ENCODE data around the gene C12orf57. TPM values are rescaled to one million over a fixed set of nuclear protein-coding genes. Genes with fewer than 3 reads are reported as not detected.

Gene C12orf57
- total RNA-seq, 4 donors from 2014 or later: 175 to 220 (median 183) TPM

- Histone ChIP-seq H3K4me1 (peaks cover 5 to 9% of the 10 kb centered on the region in 2 donors), H3K27ac (no peak overlapping the region), H3K27me3 (no peaks in the 10 kb centered on the region), H3K4me3 (no peak overlapping the region), H3K9me3 (no peaks in the 10 kb centered on the region), H3K36me3 (no peaks in the 10 kb centered on the region)
- TF ChIP-seq POLR2A (IDR thresholded peaks at IDR 0.05) (no peak), CTCF (IDR thresholded peaks at IDR 0.05 in 4 of 5, conservative IDR thresholded peaks at IDR 0.05 in 1 of 5) (no peak)
- intact Hi-C loops (cut with DNase I; ENCODE audit: low total_unique reads): no loop called here
- in situ Hi-C loops (cut with MboI; ENCODE audit: low sequenced_read_pairs in 4 of 4): loop anchor here in 1 of 4 donors (25.0 kb wide), 1 partner anchor 212 kb away; the partner anchor contains the start of gene C1RL
- ATAC-seq: no peak
- DNase-seq: no peak
These were observed 43.8 kb upstream of the C12orf57 start for GRCh38 chr12:6899837-6900519.

GRCh38 chr12:6902448-6902847 lies 41.4 kb upstream of the C12orf57 start:
- Histone ChIP-seq H3K4me1 (peaks cover 9 to 12% of the 10 kb centered on the region in 2 donors), H3K27me3 (no peaks in the 10 kb centered on the region), H3K27ac (no peak overlapping the region), H3K4me3 (no peak overlapping the region), H3K9me3 (no peaks in the 10 kb centered on the region), H3K36me3 (no peaks in the 10 kb centered on the region)
- DNase-seq (no peak), ATAC-seq (no peak)
- no peak for TF ChIP-seq POLR2A (IDR thresholded peaks at IDR 0.05)
- in situ Hi-C loops (cut with MboI; ENCODE audit: low sequenced_read_pairs in 4 of 4): loop anchor here in 1 of 4 donors (25.0 kb wide), 1 partner anchor 210 kb away; the partner anchor contains the start of gene C1RL
- intact Hi-C loops (cut with DNase I; ENCODE audit: low total_unique reads): no loop called here

- intact Hi-C loops (cut with DNase I; ENCODE audit: low total_unique reads): loop anchor here (1.0 kb wide), 2 partner anchors 12 to 30 kb away; partner anchors contain the start of gene SPSB2
- H3K27ac ChIP-seq: no peak overlapping the region
- in situ Hi-C loops (cut with MboI; ENCODE audit: low sequenced_read_pairs in 4 of 4): loop anchor here in 1 of 4 donors (25.0 kb wide), 1 partner anchor 209 kb away; the partner anchor contains the start of gene C1RL
These were observed 40.1 kb upstream of the C12orf57 start for GRCh38 chr12:6903722-6904121.

GRCh38 chr12:6904280-6905276 lies 39.2 kb upstream of the C12orf57 start, which contains the start of gene LRRC23:
Gene LRRC23, plus strand, starts transcription at chr12:6904822. Its CDS starts 812 bp downstream, at chr12:6905634.
- H3K27me3 ChIP-seq: no peaks in the 10 kb centered on the region
- intact Hi-C loops (cut with DNase I; ENCODE audit: low total_unique reads): loop anchor here (1.0 kb wide), 2 partner anchors 13 to 31 kb away; partner anchors contain the start of gene SPSB2
- H3K36me3 ChIP-seq: no peaks in the 10 kb centered on the region
- in situ Hi-C loops (cut with MboI; ENCODE audit: low sequenced_read_pairs in 4 of 4): loop anchor here in 1 of 4 donors (25.0 kb wide), 1 partner anchor 208 kb away; the partner anchor contains the start of gene C1RL
- H3K4me3 ChIP-seq: peak within 1 kb of the TSS; percentile 67 to 91 (median 81)
- no peak for TF ChIP-seq CTCF (IDR thresholded peaks at IDR 0.05 in 4 of 5, conservative IDR thresholded peaks at IDR 0.05 in 1 of 5)
- TF ChIP-seq POLR2A (IDR thresholded peaks at IDR 0.05): peak in 1 of 2 donors; percentile 32
- ATAC-seq (peak; percentile 98 to 99), DNase-seq (peak; percentile 91 to 94)
- peaks cover 9 to 12% of the 10 kb centered on the region in 2 donors for H3K4me1 ChIP-seq
- peak within 1 kb of the TSS; percentile 69 to 82 (median 78) for H3K27ac ChIP-seq
- H3K9me3 ChIP-seq: no peaks in the 10 kb centered on the region

More at GRCh38 chr12:6903722-6904121, 40.1 kb upstream of the C12orf57 start:
- TF ChIP-seq CTCF (IDR thresholded peaks at IDR 0.05 in 4 of 5, conservative IDR thresholded peaks at IDR 0.05 in 1 of 5): no peak
- no peak for TF ChIP-seq POLR2A (IDR thresholded peaks at IDR 0.05)
- ATAC-seq (no peak), DNase-seq (no peak)
- Histone ChIP-seq H3K27me3 (no peaks in the 10 kb centered on the region), H3K36me3 (no peaks in the 10 kb centered on the region), H3K4me1 (peaks cover 9 to 12% of the 10 kb centered on the region in 2 donors), H3K4me3 (no peak overlapping the region), H3K9me3 (no peaks in the 10 kb centered on the region)

All from gastrocnemius medialis (tissue), 4 donors.